HepG2 (cell line): ENCODE results near the gene TEAD4. TPM values are rescaled to one million over a fixed set of nuclear protein-coding genes. Genes with fewer than 3 reads are reported as not detected.

ENCODE experiments used
- AFF4 ChIP-seq: sonication (generic); formaldehyde crosslinking; IDR thresholded peaks from 2 replicates; pipeline ENCODE4 v1.4.0; 2020; ENCODE audit warnings: missing genetic modification reagents
- GATAD1 ChIP-seq: IDR thresholded peaks from 2 replicates; pipeline ENCODE4 v1.6.1; 2016; ENCODE audit warnings: missing genetic modification reagents, missing compliant biosample characterization
- GMEB1 ChIP-seq: sonication (generic); formaldehyde crosslinking; IDR thresholded peaks from 2 replicates; pipeline ENCODE4 v1.5.1; 2020; ENCODE audit warnings: missing genetic modification reagents, mild to moderate bottlenecking, borderline replicate concordance
- HNRNPH1 ChIP-seq: fragments of 200-400 bp; formaldehyde crosslinking; optimal IDR thresholded peaks from 2 replicates; pipeline ENCODE3; 2017; ENCODE audit warnings: mild to moderate bottlenecking, low read depth, low read length
- LCORL ChIP-seq, 2 experiments: fragments of 450-650 bp in 1 of 2; sonication (generic) in 1 of 2; formaldehyde crosslinking in 1 of 2; IDR thresholded peaks; 2 replicates each; pipeline versions ENCODE4 v1.5.0 to v1.6.1; 2017 to 2020; ENCODE audit warnings: antibody characterized with exemption in 1 of 2, missing genetic modification reagents in 1 of 2
- MAF1 ChIP-seq: sonication (generic); formaldehyde crosslinking; IDR thresholded peaks from 2 replicates; pipeline ENCODE4 v1.5.0; 2020; ENCODE audit warnings: missing genetic modification reagents, borderline replicate concordance
- MIER2 ChIP-seq: IDR thresholded peaks from 2 replicates; pipeline ENCODE4 v1.6.1; 2016; ENCODE audit warnings: missing biosample characterization, missing genetic modification reagents
- RAD51 ChIP-seq: fragments of 450-650 bp; IDR thresholded peaks from 2 replicates; pipeline ENCODE4 v1.6.1; 2016; ENCODE audit warnings: borderline replicate concordance
- TGIF2 ChIP-seq: IDR thresholded peaks from 2 replicates; pipeline ENCODE4 v1.6.1; 2016; ENCODE audit warnings: control low read depth, missing compliant biosample characterization
- ZNF234 ChIP-seq: sonication (generic); formaldehyde crosslinking; conservative IDR thresholded peaks from 2 replicates; pipeline ENCODE4 v1.5.1; 2020; ENCODE audit warnings: mild to moderate bottlenecking, missing genetic modification reagents
- ZNF546 ChIP-seq: sonication (generic); formaldehyde crosslinking; conservative IDR thresholded peaks from 2 replicates; pipeline ENCODE4 v1.8.1; 2023; ENCODE audit warnings: mild to moderate bottlenecking, missing genetic modification reagents
- ZNF737 ChIP-seq: sonication (generic); formaldehyde crosslinking; IDR thresholded peaks from 2 replicates; pipeline ENCODE4 v1.5.0; 2020; ENCODE audit warnings: missing genetic modification reagents, mild to moderate bottlenecking, borderline replicate concordance
- ZNF891 ChIP-seq: sonication (generic); formaldehyde crosslinking; IDR thresholded peaks from 2 replicates; pipeline ENCODE4 v1.5.0; 2020; ENCODE audit warnings: mild to moderate bottlenecking, missing genetic modification reagents
- polyA plus RNA-seq, 8 experiments: library from polyadenylated mRNA; depleted of rRNA in 3 of 8; stranded (reverse) in 7 of 8; unstranded in 1 of 8; fragments of >200 nt; fragmentation: Illumina TruSeq in 4 of 8; extraction: Trizol in 4 of 8; gene quantifications; 2 replicates each; pipeline versions ENCODE4 v1.2.1 to v1.2.3, GENCODE V29; 2011 to 2016; ENCODE audit warnings: low read depth in 4 of 8, missing spikeins in 1 of 8, mixed read lengths in 1 of 8; ENCODE audit not compliant: insufficient read depth in 1 of 8
- total RNA-seq, 5 experiments: library from RNA; depleted of rRNA; stranded (reverse); fragments of >200 nt; fragmentation: Illumina TruSeq; extraction: Trizol; gene quantifications; 2 replicates each; pipeline ENCODE4 v1.2.3, GENCODE V29; 2016; ENCODE audit warnings: low read depth in 1 of 5
- TF ChIP-seq, protein P1 (sequence below): sonication (generic); formaldehyde crosslinking; IDR thresholded peaks from 2 replicates; pipeline ENCODE4 v1.8.1; 2023; ENCODE audit warnings: mild to moderate bottlenecking, missing genetic modification reagents
- TF ChIP-seq, protein P2 (sequence below): sonication (generic); formaldehyde crosslinking; IDR thresholded peaks from 2 replicates; pipeline ENCODE4 v1.5.1; 2020; ENCODE audit warnings: missing genetic modification reagents, mild to moderate bottlenecking, borderline replicate concordance

Gene TEAD4
- total and polyA plus RNA-seq, 2 of the 13 experiments (the other 11 are each of a cell fraction or from before 2014, with no cell fraction given), result 45.0 to 69.4 TPM

DNA sequence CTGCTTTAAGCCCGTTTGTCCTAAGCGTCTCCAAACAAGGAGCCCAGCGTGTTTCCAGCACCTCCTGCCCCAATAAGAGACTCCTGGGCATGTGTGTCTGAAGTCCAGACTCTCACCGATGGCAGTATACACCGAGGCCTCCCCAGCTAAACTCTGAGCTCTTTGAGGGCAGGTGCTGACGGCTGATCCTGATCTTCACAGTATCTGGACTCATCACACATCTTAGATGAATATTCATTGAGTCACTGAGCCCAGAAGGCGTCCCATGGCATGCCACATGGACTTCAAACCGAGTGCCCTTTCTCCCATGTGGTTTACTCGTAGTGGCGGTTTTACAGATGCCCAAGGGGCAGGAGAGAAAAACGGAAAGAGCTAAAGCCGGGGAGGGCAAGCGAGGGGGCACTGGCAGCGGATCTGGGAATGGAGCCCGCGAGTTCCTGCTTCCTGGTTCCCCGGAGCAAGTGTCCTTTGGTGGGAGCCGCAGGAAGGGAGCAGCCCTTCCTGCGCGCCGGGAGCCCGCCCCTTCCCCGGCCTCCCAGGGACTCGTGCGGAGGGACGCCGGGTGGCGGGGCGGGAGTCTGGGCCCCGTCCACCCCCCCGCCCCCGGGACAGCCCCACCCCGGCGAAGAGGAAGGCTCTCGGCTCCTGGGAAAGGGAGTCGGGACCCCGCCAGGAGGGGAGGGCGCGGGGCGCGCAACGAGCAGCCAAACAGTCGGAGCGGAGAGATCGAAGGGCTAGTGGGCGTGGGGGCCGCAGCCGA, 585 bp upstream of the TEAD4 start (continued):
- TF ChIP-seq, protein P1, sequence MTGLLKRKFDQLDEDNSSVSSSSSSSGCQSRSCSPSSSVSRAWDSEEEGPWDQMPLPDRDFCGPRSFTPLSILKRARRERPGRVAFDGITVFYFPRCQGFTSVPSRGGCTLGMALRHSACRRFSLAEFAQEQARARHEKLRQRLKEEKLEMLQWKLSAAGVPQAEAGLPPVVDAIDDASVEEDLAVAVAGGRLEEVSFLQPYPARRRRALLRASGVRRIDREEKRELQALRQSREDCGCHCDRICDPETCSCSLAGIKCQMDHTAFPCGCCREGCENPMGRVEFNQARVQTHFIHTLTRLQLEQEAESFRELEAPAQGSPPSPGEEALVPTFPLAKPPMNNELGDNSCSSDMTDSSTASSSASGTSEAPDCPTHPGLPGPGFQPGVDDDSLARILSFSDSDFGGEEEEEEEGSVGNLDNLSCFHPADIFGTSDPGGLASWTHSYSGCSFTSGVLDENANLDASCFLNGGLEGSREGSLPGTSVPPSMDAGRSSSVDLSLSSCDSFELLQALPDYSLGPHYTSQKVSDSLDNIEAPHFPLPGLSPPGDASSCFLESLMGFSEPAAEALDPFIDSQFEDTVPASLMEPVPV (CRISPR knock-in tag), result no peak
- TF ChIP-seq MIER2 (CRISPR knock-in tag), result no peak
- no peak for TF ChIP-seq HNRNPH1
- TF ChIP-seq ZNF737 (CRISPR knock-in tag), result no peak
- 0 out of 2 replicates have a peak, but pooled peaks have one; percentile 8 for TF ChIP-seq GATAD1 (CRISPR knock-in tag)
- TF ChIP-seq ZNF546, result 0 out of 2 replicates have a peak, but pooled peaks have one; percentile 17
- no peak for TF ChIP-seq ZNF234 (CRISPR knock-in tag)
- no peak for TF ChIP-seq LCORL (IDR thresholded peaks at IDR 0.05)
- 0 out of 2 replicates have a peak, but pooled peaks have one; percentile 4 for TF ChIP-seq LCORL (CRISPR knock-in tag; IDR thresholded peaks at IDR 0.05)
- no peak for TF ChIP-seq AFF4 (CRISPR knock-in tag)
- TF ChIP-seq, protein P2, sequence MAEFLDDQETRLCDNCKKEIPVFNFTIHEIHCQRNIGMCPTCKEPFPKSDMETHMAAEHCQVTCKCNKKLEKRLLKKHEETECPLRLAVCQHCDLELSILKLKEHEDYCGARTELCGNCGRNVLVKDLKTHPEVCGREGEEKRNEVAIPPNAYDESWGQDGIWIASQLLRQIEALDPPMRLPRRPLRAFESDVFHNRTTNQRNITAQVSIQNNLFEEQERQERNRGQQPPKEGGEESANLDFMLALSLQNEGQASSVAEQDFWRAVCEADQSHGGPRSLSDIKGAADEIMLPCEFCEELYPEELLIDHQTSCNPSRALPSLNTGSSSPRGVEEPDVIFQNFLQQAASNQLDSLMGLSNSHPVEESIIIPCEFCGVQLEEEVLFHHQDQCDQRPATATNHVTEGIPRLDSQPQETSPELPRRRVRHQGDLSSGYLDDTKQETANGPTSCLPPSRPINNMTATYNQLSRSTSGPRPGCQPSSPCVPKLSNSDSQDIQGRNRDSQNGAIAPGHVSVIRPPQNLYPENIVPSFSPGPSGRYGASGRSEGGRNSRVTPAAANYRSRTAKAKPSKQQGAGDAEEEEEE (CRISPR knock-in tag), result no peak
- no peak; the same call in 1 of the 2 replicates for TF ChIP-seq ZNF891 (CRISPR knock-in tag)
- TF ChIP-seq MAF1 (CRISPR knock-in tag), result no peak
- TF ChIP-seq RAD51, result no peak
- no peak; the same call in 1 of the 2 replicates for TF ChIP-seq TGIF2
- TF ChIP-seq GMEB1, result peak; percentile 48; the same call in 1 of the 2 replicates
